GM19351 (cell line): Measurements from ENCODE around the gene MRPS23.

ENCODE experiments used
- ATAC-seq: cut with Tn5 transposase; IDR thresholded peaks from one replicate; pipeline ENCODE4 v1.9.1; 2021; ENCODE audit warnings: mild to moderate bottlenecking, moderate library complexity; ENCODE audit not compliant: unreplicated experiment

The MRPS23 gene

DNA sequence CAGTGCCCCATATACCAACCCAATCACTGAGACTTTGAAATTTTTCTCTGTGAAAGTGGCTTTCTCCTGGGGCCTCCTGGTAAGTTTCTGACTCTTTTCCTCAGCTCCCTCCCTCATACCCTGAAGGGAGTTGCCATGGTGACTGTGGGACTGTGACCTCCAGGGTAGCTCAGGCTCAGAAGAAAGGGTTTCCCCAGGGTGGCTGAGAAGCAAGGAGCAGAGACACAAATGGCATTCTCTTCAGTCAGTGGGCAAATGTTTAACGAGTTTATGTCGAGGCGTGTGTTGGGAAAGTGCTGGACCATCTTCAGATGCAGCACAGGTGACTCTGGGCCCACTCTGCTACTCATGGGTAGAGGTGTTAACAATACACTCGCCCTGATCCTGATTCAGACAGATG, 46.8 kb downstream of the MRPS23 start:
- ATAC-seq = no peak

DNA sequence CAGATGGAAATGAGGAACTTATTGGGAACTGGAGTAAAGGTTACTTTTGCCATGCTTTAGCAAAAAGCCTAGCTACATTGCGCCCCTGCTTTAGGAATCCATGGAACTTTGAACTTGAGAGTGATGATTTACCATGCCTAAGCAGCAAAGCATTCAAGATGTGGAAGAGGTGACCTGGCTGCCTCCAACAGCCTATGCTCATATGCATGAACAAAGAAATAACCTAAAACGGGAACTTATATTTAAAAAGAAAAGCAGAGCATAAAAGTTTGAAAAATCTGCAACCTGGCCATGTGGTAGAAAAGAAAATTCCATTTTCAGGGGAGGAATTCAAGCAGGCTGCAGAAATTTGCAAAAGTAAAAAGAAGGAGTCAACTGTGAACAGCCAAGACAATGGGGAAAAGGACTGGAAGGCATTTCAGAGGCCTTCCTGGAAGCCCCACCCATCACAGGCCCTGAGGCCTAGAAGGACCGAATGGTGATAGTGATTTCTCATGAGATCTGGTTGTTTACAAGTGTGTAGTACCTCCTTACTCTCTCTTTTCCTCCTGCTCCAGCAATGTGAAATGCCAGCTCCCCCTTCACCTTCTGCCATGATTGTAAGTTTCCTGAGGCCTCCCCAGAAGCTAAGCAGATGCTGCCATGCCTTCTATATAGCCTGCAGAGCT, 48.7 kb downstream of the MRPS23 start:
- no peak for ATAC-seq

DNA sequence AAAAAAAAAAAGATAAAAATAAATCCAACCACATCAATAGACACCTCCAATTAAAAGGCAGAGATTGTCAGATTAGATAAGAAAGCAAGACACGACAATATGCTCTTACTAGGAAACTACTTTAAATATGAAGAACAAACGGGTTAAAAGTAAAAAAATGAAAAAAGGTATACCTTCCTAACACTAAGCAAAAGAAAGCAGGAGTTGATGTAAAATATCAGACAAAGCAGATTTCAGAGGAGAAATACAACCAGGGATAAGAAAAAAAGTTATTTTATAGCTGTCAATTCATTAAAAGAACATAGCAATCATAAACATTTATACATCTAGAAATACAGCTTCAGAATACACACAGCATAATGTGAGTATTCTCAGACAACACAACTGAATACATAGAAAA, 55.0 kb downstream of the MRPS23 start:
- no peak for ATAC-seq

DNA sequence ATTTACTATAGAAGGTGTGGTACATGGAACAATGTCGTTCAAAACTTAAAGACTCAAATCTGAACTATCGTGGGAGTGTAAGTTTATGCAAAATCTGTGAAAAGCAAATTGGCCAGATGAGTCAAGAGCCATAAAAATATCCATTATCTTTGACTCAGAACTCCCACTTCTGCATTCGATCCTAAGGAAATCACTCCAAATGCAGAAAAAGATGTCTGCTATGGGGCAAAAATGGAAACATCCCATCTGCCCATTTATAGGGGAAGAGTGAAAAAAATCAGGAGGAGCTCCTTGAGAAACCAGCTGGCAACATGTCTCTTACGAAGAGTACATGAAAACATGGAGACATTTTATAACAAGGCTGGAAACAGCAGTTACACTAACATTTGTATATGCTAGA, 61.1 kb downstream of the MRPS23 start:
- ATAC-seq = no peak

DNA sequence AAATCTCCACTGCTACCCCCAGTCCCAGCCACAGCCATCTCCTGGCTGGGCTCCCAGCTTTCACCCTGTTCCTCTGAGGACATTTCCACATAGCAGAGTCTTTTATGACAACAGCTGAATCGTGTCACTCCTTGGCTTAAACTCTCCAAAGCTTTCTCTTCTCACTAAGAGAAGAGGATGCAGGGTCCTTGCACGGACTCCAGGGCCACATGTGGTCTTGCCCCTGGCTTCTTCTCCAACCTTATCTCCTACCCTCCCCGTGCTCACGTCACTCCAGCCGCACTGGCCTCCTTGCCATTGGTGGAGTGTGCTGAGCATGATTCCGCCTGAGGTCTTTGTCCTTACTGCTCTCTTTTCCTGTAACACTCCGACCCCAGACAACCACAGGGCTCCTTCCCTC, 64.8 kb downstream of the MRPS23 start:
- ATAC-seq = no peak
